Hematopoietic multipotent progenitor cell treated with erythropoietin and hydrocortisone succinate and interleukin-3 and kit ligand, for 4 days (in vitro differentiated cells): ENCODE results near the gene PCDHB12.
"Not testable (repeated sequence)": the region's sequence is repeated elsewhere in the genome, so short reads cannot be mapped to it uniquely, and the experiment has no call there.

ENCODE experiments used
- DNase-seq: peaks from one replicate; pipeline ENCODE4 v3.0.0-alpha.2; 2015

The PCDHB12 gene

DNA sequence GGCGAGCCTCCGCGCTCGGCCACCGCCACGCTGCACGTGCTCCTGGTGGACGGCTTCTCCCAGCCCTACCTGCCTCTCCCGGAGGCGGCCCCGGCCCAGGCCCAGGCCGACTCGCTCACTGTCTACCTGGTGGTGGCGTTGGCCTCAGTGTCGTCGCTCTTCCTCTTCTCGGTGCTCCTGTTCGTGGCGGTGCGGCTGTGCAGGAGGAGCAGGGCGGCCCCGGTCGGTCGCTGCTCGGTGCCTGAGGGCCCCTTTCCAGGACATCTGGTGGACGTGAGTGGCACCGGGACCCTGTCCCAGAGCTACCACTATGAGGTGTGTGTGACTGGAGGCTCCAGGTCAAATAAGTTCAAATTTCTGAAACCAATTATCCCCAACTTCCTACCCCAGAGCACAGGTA is 2.3 kb downstream of the PCDHB12 start:
- not testable (repeated sequence) for DNase-seq

DNA sequence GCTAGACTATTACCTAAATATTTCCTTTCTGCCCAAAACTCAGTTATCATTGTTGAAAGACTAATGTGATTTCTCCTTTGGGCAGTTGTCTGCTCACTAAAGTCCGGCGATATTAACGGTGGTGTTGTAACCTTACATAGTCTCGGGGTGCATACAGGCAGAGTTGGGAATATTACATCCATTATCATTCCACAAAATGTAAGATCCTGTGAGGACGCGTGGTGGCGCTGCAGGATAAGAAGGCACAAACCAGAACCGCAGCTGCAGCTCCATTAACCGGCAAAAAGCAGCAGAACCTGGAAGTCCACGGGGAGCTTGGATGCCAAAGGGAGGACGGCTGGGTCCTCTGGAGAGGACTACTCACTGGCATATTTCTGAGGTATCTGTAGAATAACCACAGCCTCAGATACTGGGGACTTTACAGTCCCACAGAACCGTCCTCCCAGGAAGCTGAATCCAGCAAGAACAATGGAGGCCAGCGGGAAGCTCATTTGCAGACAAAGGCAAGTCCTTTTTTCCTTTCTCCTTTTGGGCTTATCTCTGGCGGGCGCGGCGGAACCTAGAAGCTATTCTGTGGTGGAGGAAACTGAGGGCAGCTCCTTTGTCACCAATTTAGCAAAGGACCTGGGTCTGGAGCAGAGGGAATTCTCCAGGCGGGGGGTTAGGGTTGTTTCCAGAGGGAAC is 5.3 kb downstream of the PCDHB12 start, which contains the start of gene PCDHB13:
PCDHB13 (plus strand) TSS at position 264 of the 684 bp plus-strand sequence; CDS start at position 469, 205 bp downstream.
- DNase-seq, result peak; percentile 20

DNA sequence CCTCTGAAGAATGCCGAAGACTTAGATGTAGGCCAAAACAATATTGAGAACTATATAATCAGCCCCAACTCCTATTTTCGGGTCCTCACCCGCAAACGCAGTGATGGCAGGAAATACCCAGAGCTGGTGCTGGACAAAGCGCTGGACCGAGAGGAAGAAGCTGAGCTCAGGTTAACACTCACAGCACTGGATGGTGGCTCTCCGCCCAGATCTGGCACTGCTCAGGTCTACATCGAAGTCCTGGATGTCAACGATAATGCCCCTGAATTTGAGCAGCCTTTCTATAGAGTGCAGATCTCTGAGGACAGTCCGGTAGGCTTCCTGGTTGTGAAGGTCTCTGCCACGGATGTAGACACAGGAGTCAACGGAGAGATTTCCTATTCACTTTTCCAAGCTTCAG is 6.1 kb downstream of the PCDHB12 start:
- DNase-seq, result not testable (repeated sequence)

GRCh38 chr5:141215504-141215903 is 7.0 kb downstream of the PCDHB12 start:
- not testable (repeated sequence) for DNase-seq

DNA sequence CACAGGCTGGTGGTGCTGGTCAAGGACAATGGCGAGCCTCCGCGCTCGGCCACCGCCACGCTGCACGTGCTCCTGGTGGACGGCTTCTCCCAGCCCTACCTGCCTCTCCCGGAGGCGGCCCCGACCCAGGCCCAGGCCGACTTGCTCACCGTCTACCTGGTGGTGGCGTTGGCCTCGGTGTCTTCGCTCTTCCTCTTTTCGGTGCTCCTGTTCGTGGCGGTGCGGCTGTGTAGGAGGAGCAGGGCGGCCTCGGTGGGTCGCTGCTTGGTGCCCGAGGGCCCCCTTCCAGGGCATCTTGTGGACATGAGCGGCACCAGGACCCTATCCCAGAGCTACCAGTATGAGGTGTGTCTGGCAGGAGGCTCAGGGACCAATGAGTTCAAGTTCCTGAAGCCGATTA is 7.5 kb downstream of the PCDHB12 start:
- not testable (repeated sequence) for DNase-seq

- DNase-seq, result peak; percentile 38
These were observed 14.7 kb downstream of the PCDHB12 start, which contains the start of gene PCDHB14 for GRCh38 chr5:141223112-141223783. TSS of gene PCDHB14 (plus strand) at chr5:141223343. CDS start at chr5:141223506, 163 bp downstream.

DNA sequence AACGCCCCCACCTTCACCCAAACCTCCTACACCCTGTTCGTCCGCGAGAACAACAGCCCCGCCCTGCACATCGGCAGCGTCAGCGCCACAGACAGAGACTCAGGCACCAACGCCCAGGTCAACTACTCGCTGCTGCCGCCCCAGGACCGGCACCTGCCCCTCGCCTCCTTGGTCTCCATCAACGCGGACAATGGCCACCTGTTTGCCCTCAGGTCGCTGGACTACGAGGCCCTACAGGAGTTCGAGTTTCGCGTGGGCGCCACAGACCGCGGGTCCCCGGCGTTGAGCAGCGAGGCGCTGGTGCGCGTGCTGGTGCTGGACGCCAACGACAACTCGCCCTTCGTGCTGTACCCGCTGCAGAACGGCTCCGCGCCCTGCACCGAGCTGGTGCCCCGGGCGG is 16.3 kb downstream of the PCDHB12 start:
- DNase-seq, result not testable (repeated sequence)

DNA sequence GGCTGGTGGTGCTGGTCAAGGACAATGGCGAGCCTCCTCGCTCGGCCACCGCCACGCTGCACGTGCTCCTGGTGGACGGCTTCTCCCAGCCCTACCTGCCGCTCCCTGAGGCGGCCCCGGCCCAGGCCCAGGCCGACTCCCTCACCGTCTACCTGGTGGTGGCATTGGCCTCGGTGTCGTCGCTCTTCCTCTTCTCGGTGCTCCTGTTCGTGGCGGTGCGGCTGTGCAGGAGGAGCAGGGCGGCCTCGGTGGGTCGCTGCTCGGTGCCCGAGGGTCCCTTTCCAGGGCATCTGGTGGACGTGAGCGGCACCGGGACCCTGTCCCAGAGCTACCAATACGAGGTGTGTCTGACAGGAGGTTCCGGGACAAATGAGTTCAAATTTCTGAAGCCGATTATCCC is 16.9 kb downstream of the PCDHB12 start:
- DNase-seq, result not testable (repeated sequence)

DNA sequence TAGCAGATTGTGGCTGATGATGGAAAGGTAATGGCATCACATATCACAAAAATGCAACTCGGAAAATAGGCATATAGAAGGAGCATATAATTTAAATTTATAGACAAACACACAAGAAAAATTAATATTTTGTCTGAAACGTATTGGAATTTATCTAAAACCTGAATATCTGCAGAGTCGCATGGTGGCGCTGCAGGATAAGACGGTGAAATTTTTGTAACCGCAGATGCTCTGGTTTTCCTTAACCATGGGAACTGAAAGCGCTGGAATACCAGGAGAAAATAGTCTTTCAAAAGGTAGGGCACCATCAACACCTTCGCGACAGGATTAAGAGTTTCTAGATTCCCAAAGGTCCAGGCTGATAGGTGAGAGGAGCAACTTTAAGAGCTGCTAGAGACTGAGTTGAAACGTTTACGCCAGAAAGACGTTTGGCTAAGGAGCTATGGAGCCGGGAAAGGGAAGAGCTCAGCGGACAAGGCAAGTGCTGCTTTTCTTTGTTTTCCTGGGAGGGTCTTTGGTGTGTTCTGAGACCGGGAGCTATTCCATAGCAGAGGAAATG is 25.7 kb downstream of the PCDHB12 start:
- DNase-seq, result no peak

GRCh38 chr5:141235922-141236321 is 27.4 kb downstream of the PCDHB12 start:
- DNase-seq, result not testable (repeated sequence)

GRCh38 chr5:141236516-141237313 is 28.2 kb downstream of the PCDHB12 start:
- DNase-seq, result no peak

- DNase-seq, result no peak
These were observed 33.0 kb downstream of the PCDHB12 start for GRCh38 chr5:141241496-141241895.

DNA sequence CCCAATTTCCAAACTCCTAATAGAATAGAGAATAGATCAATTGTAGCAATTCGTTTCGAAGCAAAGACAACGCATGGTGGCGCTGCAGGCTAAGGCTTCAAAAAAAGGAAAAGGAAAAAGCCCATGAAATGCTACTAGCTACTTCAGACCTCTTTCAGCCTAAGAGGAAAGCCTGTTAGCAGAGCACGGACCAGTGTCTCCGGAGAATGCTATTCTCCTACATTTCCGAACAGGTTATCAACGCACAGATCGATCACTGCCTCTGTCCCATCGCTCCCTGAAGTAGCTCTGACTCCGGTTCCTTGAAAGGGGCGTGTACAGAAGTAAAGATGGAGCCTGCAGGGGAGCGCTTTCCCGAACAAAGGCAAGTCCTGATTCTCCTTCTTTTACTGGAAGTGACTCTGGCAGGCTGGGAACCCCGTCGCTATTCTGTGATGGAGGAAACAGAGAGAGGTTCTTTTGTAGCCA is 36.8 kb downstream of the PCDHB12 start, which contains the start of gene PCDHB15:
PCDHB15 (plus strand) TSS at position 146 of the 468 bp plus-strand sequence; CDS start at position 330, 184 bp downstream.
- DNase-seq, result peak; percentile 29

DNA sequence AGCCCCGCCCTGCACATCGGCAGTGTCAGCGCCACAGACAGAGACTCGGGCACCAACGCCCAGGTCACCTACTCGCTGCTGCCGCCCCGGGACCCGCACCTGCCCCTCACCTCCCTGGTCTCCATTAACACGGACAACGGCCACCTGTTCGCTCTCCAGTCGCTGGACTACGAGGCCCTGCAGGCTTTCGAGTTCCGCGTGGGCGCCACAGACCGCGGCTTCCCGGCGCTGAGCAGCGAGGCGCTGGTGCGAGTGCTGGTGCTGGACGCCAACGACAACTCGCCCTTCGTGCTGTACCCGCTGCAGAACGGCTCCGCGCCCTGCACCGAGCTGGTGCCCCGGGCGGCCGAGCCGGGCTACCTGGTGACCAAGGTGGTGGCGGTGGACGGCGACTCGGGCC is 38.5 kb downstream of the PCDHB12 start:
- DNase-seq, result not testable (repeated sequence)

DNA sequence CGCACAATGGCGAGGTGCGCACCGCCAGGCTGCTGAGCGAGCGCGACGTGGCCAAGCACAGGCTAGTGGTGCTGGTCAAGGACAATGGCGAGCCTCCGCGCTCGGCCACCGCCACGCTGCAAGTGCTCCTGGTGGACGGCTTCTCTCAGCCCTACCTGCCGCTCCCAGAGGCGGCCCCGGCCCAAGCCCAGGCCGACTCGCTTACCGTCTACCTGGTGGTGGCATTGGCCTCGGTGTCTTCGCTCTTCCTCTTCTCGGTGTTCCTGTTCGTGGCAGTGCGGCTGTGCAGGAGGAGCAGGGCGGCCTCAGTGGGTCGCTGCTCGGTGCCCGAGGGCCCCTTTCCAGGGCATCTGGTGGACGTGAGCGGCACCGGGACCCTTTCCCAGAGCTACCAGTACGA is 38.9 kb downstream of the PCDHB12 start:
- DNase-seq, result not testable (repeated sequence)

GRCh38 chr5:141250576-141250975 is 42.1 kb downstream of the PCDHB12 start:
- no peak for DNase-seq

- no peak for DNase-seq
These were observed 49.9 kb downstream of the PCDHB12 start for GRCh38 chr5:141258464-141258863.

DNA sequence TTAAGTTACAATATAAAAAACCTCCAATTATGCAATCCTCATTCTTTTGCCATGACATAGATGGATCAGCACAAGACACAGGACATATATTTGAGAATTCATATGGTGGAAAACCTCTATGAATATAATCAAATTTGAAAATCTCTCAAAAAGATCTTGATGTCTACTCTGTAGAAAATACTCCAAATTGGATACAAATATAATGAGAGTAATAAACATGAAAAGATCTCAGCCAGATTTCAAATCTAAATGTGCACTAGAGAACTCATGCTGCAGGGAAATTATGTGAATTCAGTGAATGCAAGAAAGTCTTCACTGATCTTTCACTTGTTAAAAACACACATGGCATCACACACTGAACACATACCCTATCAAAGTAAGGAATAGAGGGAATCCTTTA is 50.4 kb downstream of the PCDHB12 start:
- DNase-seq, result no peak

DNA sequence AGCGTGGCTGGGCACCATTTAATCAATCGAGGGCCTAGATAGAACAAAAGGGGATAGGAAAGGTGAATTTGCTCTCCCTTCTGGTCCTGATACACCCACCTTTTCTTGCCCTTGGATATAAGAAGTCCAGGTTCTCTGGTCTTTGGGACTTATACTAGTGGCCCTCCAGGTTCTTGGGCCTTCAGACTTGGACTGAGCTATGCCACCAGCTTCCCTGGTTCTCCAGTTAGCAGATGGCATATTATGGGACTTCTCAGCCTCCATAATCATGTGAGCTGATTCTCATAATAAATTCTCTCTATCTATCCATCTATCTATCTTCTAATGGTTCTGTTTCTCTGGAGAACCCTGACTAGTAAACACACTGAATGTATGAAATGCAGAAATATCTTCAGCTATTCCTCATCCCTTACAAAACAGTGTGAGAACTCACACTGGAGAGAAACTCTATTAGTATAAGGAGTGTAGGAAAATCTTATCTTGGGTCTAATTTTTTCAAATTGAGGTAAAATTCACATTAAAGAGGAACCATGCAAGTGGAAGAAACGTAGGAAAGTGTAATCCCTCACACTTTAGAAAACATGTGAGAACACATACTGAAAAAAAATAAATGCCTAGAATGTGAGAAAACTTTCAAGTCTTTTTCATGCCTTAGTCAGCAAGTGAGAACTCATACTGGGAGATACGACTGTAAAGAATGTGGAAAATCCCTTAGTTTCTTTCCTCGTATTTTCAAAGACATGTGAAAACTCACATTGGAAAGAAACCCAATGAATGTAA is 52.1 kb downstream of the PCDHB12 start:
- DNase-seq, result peak; percentile 22

DNA sequence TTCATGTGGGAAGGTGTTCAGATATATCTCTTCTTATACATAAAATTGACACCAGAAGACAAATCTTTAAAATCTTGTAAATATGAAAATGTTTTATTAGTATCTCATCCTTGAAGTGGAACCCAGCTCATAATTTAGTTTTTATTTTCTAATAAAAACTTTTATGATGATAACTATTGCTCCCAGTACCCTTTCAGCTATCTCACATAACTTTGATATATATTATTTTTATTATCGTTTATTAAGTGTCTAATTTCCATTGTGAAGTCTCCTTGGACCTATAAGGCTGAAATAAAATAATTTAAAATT is 52.7 kb downstream of the PCDHB12 start:
- DNase-seq, result no peak
